RWPE2 (cell line): ENCODE results near the gene FBXL17.

Experiments
- ATAC-seq: fragments of 200-7000 bp; cut with Tn5 transposase; 3 replicates; pipeline ENCODE4 v1.9.1; 2021; ENCODE audit warnings: low read depth
- DNase-seq: peaks from one replicate; pipeline ENCODE4 v3.0.0-alpha.2; 2020; ENCODE audit warnings: low spot score
- H3K27ac ChIP-seq: fragments of 450-650 bp; 2 replicates; pipeline ENCODE4 v1.5.1; 2017; ENCODE audit warnings: mild to moderate bottlenecking; ENCODE audit not compliant: poor library complexity, severe bottlenecking
- H3K27me3 ChIP-seq: fragments of 250-450 bp; sonication (Bioruptor Pico); 2 replicates; pipeline ENCODE4 v1.5.1; 2021; ENCODE audit warnings: mild to moderate bottlenecking, moderate library complexity; ENCODE audit not compliant: insufficient read depth, poor library complexity, severe bottlenecking
- H3K36me3 ChIP-seq: fragments of 250-450 bp; sonication (Bioruptor Pico); 2 replicates; pipeline ENCODE4 v1.5.1; 2020; ENCODE audit warnings: low read depth, mild to moderate bottlenecking, moderate library complexity
- H3K4me1 ChIP-seq: fragments of 250-450 bp; sonication (Bioruptor Pico); 2 replicates; pipeline ENCODE4 v1.5.1; 2021; ENCODE audit warnings: mild to moderate bottlenecking, moderate library complexity; ENCODE audit not compliant: insufficient read depth, poor library complexity, severe bottlenecking
- H3K4me3 ChIP-seq: fragments of 250-450 bp; sonication (Bioruptor Pico); 2 replicates; pipeline ENCODE4 v1.5.1; 2021; ENCODE audit warnings: mild to moderate bottlenecking, moderate library complexity; ENCODE audit not compliant: severe bottlenecking
- H3K9me3 ChIP-seq: fragments of 250-450 bp; sonication (Bioruptor Pico); 2 replicates; pipeline ENCODE4 v1.5.1; 2021; ENCODE audit warnings: mild to moderate bottlenecking, moderate library complexity; ENCODE audit not compliant: severe bottlenecking
- TF ChIP-seq, protein P1 (sequence below): fragments of 450-650 bp; IDR thresholded peaks from one replicate; pipeline ENCODE4 v1.5.1; 2017; ENCODE audit warnings: mild to moderate bottlenecking, moderate library complexity; ENCODE audit not compliant: poor library complexity, severe bottlenecking

Gene FBXL17

GRCh38 chr5:107824821-107825220, 557.1 kb downstream of the FBXL17 start:
- no peak for ATAC-seq
- H3K4me1 ChIP-seq, result no peaks in the 10 kb centered on the region

DNA sequence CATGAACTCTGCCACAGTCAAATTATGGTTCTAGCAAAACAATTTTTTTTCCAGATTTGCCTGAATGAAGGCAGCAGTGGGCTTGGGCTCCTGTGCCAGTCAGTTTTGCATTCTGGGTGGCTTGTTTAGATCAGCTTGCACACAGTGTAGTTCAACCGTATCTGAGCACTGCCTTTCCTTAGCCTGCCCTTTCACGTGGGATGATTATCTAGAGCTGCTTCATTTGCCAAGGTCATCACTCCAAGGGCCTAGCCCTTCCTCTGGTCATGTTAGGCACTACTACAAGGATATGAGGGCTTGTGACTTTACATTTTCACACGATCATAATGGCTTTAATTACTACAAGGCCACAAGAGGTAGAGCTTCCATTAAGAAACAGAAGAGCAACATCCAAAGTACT, 560.6 kb downstream of the FBXL17 start:
- no peak overlapping the region for H3K4me3 ChIP-seq
- no peaks in the 10 kb centered on the region for H3K27me3 ChIP-seq
- peaks cover 2% of the 10 kb centered on the region for H3K9me3 ChIP-seq
- no peak for ATAC-seq
- DNase-seq, result no peak
- TF ChIP-seq, protein P1, sequence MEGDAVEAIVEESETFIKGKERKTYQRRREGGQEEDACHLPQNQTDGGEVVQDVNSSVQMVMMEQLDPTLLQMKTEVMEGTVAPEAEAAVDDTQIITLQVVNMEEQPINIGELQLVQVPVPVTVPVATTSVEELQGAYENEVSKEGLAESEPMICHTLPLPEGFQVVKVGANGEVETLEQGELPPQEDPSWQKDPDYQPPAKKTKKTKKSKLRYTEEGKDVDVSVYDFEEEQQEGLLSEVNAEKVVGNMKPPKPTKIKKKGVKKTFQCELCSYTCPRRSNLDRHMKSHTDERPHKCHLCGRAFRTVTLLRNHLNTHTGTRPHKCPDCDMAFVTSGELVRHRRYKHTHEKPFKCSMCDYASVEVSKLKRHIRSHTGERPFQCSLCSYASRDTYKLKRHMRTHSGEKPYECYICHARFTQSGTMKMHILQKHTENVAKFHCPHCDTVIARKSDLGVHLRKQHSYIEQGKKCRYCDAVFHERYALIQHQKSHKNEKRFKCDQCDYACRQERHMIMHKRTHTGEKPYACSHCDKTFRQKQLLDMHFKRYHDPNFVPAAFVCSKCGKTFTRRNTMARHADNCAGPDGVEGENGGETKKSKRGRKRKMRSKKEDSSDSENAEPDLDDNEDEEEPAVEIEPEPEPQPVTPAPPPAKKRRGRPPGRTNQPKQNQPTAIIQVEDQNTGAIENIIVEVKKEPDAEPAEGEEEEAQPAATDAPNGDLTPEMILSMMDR, result no peak
- no peaks in the 10 kb centered on the region for H3K36me3 ChIP-seq
- H3K27ac ChIP-seq, result no peak overlapping the region
- H3K4me1 ChIP-seq, result no peaks in the 10 kb centered on the region

More at GRCh38 chr5:107824821-107825220, 557.1 kb downstream of the FBXL17 start:
- DNase-seq, result no peak
- H3K9me3 ChIP-seq, result no peaks in the 10 kb centered on the region
- no peak overlapping the region for H3K4me3 ChIP-seq
- no peak overlapping the region for H3K27ac ChIP-seq
- H3K27me3 ChIP-seq, result no peaks in the 10 kb centered on the region
- TF ChIP-seq, protein P1, result no peak
- no peaks in the 10 kb centered on the region for H3K36me3 ChIP-seq

DNA sequence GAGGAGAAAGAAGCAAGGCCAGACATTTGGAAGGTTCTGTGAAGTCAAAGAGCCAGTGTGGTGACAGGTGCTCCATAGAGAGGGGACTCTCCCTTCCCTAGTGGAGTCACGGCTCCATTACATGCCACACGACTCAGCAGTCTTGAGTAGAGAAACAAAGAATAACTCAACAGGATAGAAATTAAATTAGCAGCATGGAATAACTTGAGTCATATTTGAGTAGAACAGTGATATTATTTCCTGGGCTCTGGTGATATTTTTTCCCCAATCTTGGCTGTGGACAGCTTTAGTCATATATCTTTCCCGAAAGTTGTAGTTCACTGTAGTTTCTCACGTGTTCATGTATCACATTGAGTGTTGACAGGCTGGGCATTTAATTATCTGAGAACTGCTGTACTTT, 561.5 kb downstream of the FBXL17 start:
- Histone ChIP-seq H3K9me3 (peaks cover 2% of the 10 kb centered on the region), H3K27me3 (no peaks in the 10 kb centered on the region), H3K4me1 (no peaks in the 10 kb centered on the region), H3K27ac (no peak overlapping the region), H3K4me3 (no peak overlapping the region), H3K36me3 (no peaks in the 10 kb centered on the region)
- TF ChIP-seq, protein P1, result no peak
- DNase-seq (no peak), ATAC-seq (no peak; the same call in 2 of the 3 replicates)

DNA sequence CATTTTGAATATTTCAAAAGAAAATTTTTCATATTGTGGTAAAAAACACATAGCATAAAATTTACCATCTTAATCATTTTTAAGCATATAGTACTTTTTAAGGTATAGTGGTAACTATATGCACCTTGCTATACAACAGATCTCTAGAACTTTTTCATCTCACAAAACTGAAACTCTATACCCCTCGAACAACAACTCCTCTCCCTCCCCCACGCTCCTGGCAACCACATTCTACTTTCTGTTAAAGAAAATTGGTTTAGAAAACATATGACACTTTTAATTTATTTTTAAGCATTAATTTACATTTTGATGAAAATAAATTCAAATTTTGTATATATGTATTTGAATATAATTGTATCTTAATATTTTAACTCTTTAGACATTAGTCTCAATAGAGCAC, 563.9 kb downstream of the FBXL17 start:
- H3K36me3 ChIP-seq, result no peaks in the 10 kb centered on the region
- no peak for DNase-seq
- ATAC-seq, result no peak
- no peak overlapping the region for H3K4me3 ChIP-seq
- peaks cover 2% of the 10 kb centered on the region for H3K9me3 ChIP-seq
- no peaks in the 10 kb centered on the region for H3K27me3 ChIP-seq
- no peak overlapping the region for H3K27ac ChIP-seq
- H3K4me1 ChIP-seq, result no peaks in the 10 kb centered on the region
- TF ChIP-seq, protein P1, result no peak

DNA sequence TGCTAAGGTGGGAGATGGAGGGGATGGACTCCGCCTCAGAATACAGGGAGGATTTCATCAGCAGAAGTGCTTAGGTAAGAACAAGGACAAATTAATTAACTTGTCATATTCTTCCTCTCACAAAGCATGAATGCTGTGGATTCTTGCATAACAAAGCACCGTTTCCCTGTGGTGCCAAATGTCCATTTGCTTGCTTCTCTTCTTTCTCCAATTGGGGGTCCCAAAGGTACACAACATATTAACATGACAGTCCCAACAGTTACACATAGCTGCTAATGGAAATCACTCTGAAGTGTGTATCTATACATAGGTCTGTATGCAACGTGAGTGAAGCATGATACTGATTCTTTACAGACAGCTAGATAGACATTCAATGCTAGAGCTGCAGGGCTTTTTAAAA, 564.5 kb downstream of the FBXL17 start:
- Histone ChIP-seq H3K36me3 (no peaks in the 10 kb centered on the region), H3K4me3 (no peak overlapping the region), H3K27me3 (no peaks in the 10 kb centered on the region), H3K9me3 (peaks cover 2% of the 10 kb centered on the region), H3K4me1 (no peaks in the 10 kb centered on the region), H3K27ac (no peak overlapping the region)
- ATAC-seq, result no peak
- DNase-seq, result no peak
- TF ChIP-seq, protein P1, result no peak
